ENCODE data around the gene CASR. TPM values are rescaled to one million over a fixed set of nuclear protein-coding genes. Genes with fewer than 3 reads are reported as not detected.

CASR gene
- total RNA-seq, 1 donor from 2014 or later = not detected

- Mint-ChIP-seq H3K27ac (ENCODE audit: unreplicated experiment) (peak overlapping the region; percentile 16), H3K36me3 (ENCODE audit: low read depth) (no peaks in the 10 kb centered on the region), H3K4me1 (peaks cover 7% of the 10 kb centered on the region), H3K4me3 (no peak overlapping the region), H3K9me3 (no peaks in the 10 kb centered on the region), H3K27me3 (ENCODE audit: low read depth) (peaks cover 24% of the 10 kb centered on the region)
- no peak for TF ChIP-seq CTCF (conservative IDR thresholded peaks at IDR 0.05)
- no peak for DNase-seq (ENCODE audit: low read depth, low spot score)
Observed at GRCh38 chr3:122263058-122263457, 79.6 kb downstream of the CASR start.

GRCh38 chr3:122263974-122264588 lies 80.6 kb downstream of the CASR start:
- TF ChIP-seq CTCF (conservative IDR thresholded peaks at IDR 0.05) = no peak
- H3K4me1 Mint-ChIP-seq = no peaks in the 10 kb centered on the region
- H3K9me3 Mint-ChIP-seq = no peaks in the 10 kb centered on the region
- no peak overlapping the region for H3K27ac Mint-ChIP-seq (ENCODE audit: unreplicated experiment)
- H3K27me3 Mint-ChIP-seq (ENCODE audit: low read depth) = peaks cover 22% of the 10 kb centered on the region
- DNase-seq (ENCODE audit: low read depth, low spot score) = no peak
- no peaks in the 10 kb centered on the region for H3K36me3 Mint-ChIP-seq (ENCODE audit: low read depth)
- H3K4me3 Mint-ChIP-seq = no peak overlapping the region

- Mint-ChIP-seq H3K27ac (ENCODE audit: unreplicated experiment) (no peak overlapping the region), H3K4me1 (no peaks in the 10 kb centered on the region), H3K9me3 (peaks cover under 1% of the 10 kb centered on the region), H3K4me3 (no peak overlapping the region), H3K27me3 (ENCODE audit: low read depth) (peaks cover 18% of the 10 kb centered on the region), H3K36me3 (ENCODE audit: low read depth) (no peaks in the 10 kb centered on the region)
- DNase-seq (ENCODE audit: low read depth, low spot score) = no peak
- no peak for TF ChIP-seq CTCF (conservative IDR thresholded peaks at IDR 0.05)
Observed at GRCh38 chr3:122265957-122266356, 82.5 kb downstream of the CASR start.

- TF ChIP-seq CTCF (conservative IDR thresholded peaks at IDR 0.05) = no peak
- H3K4me3 Mint-ChIP-seq = no peak overlapping the region
Observed at GRCh38 chr3:122268257-122269024, 85.0 kb downstream of the CASR start.

GRCh38 chr3:122269045-122269444 lies 85.6 kb downstream of the CASR start:
- Mint-ChIP-seq H3K9me3 (peaks cover 11% of the 10 kb centered on the region), H3K27ac (ENCODE audit: unreplicated experiment) (no peak overlapping the region), H3K27me3 (ENCODE audit: low read depth) (peaks cover 11% of the 10 kb centered on the region), H3K4me1 (no peaks in the 10 kb centered on the region), H3K4me3 (no peak overlapping the region), H3K36me3 (ENCODE audit: low read depth) (no peaks in the 10 kb centered on the region)
- DNase-seq (ENCODE audit: low read depth, low spot score) = no peak
- no peak for TF ChIP-seq CTCF (conservative IDR thresholded peaks at IDR 0.05)

More at GRCh38 chr3:122268257-122269024, 85.0 kb downstream of the CASR start:
- no peak overlapping the region for H3K27ac Mint-ChIP-seq (ENCODE audit: unreplicated experiment)
- H3K9me3 Mint-ChIP-seq = peaks cover 11% of the 10 kb centered on the region
- no peaks in the 10 kb centered on the region for H3K36me3 Mint-ChIP-seq (ENCODE audit: low read depth)
- DNase-seq (ENCODE audit: low read depth, low spot score) = no peak
- no peaks in the 10 kb centered on the region for H3K4me1 Mint-ChIP-seq
- H3K27me3 Mint-ChIP-seq (ENCODE audit: low read depth) = peaks cover 11% of the 10 kb centered on the region

All from neural crest cell (in vitro differentiated cells).